ENCODE measurements around the gene SLC26A6.

Gene SLC26A6

DNA sequence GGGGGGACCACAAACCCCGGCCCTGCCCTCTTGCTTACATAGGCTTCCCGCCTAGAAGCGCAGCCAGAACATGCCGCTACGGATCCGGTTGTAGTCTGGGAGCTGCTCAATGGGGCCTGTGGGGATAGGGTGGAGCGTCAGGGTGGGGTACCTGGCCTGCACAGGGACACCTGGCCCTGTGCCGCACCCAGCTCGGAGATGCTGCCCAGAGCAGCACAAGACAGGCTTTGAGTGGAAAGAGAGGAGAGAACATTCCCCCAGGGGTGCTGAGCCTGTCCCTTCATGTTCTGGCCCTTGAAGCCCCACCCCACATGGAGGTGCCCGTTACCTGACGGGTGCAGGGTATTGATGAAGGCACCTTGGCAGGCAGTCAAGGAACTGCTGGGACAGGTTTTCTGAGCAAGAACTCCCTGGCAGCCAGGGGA lies 36.2 kb downstream of the SLC26A6 start:
- DNase-seq (ENCODE audit: low read depth, low spot score) = no peak

DNA sequence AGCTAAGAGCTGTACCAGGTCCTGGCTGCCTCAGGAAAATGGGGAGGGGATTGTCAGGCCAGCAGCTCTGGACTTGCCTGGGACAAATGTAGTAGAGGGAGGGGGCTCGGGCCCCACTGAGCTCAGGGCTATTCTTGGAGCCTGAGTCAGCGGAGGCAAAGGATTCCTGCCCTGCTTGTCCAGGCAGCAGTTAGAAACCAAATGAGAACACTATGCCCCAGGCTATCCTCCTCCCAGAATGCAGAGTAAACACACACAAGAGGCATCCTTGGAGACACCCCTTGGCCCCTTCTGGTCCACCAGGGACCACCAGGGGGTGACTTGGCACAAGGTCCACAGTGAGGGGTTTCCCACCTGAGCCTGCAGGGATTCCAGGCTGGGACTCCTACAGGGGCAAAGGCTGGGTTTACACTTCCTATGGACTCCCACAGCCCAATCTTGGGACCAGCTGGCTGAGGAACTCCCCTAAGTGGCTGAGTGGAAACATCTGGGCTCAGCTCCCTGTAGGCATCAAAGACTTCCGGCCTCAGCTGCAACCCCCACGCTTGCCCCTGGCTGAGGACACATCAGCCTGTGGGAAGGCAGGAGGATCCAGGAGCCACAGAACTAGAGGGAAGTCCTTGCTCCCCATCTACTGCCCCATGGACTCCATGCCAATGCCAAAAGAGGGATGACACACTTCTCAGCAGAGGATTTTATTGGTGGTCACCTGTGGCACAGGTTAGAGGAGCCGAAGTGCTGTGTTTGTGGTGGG lies 36.8 kb downstream of the SLC26A6 start:
- peak; percentile 98 for DNase-seq (ENCODE audit: low read depth, low spot score)

DNA sequence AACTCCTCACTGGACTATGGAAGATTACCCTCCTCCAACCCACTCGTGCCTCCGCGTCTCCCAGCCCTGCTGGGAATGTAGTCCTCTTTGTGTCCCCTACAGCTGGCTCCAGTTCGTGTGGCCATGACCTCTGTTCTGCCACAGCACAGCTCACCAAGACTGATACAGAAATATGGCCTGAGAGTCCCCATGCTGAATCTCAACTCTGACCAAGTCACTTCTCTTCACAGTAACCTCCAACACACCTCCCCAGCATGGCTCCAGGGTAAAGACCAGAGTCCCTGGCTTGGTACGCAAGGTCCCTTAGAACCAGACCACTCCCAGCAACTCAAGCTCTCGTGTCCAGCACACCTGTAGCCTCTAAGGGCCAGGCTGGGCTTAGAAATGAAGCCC lies 37.9 kb downstream of the SLC26A6 start:
- DNase-seq (ENCODE audit: low read depth, low spot score) = no peak

DNA sequence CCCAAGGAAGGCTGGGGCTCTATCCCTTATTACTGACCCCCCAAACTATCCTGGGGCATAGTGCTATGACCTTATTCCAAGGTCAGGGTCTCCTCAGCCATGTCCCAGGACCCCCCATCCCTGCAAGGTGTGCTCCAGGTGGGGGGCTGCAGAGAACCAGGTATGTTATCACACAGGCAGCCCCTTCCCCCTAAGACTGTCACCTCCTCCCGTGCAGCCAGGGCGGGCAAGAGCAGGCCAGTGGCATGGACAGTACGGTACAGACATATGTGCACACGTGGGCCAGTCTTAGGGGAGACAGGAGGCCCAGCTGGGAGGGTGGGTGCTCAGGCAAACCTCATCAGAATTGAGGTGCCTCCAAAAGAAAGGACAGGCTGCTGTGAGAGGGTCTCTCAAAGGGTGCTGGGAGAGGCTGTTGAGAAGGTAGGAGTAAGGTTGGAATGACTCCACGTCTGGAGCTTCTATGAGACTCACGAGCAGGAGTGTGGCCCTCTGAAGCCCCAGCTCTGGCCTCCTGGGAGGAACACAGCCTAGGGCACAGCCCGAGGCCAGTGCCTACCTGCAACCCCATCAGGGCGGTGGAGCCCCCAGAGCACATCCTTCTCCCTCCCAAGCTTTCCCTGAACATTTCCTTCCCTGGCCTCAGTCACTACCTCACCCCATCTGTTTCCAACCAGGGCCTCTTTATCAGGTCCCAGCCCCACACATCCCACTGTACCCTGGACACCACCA lies 38.4 kb downstream of the SLC26A6 start:
- DNase-seq (ENCODE audit: low read depth, low spot score) = no peak

DNA sequence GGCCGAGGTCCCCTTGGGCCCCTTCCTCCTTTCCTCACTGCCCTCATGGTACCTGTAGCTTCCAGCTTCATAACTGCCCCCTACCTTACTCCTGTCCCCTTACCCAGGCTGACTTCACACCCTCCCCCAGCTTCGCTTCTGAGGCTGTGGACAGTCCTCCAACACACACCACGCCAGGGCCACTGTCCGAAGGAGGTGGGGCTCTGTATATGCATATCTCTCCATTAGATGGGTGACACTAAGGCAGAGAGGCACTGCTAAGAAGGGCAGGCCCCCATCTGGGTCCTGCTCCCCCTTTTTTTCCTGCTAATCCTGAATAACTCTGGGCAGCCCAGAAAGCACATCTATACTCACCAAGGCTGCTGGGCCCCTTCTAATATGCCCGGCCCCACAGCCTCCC lies 39.1 kb downstream of the SLC26A6 start:
- no peak for DNase-seq (ENCODE audit: low read depth, low spot score)

DNA sequence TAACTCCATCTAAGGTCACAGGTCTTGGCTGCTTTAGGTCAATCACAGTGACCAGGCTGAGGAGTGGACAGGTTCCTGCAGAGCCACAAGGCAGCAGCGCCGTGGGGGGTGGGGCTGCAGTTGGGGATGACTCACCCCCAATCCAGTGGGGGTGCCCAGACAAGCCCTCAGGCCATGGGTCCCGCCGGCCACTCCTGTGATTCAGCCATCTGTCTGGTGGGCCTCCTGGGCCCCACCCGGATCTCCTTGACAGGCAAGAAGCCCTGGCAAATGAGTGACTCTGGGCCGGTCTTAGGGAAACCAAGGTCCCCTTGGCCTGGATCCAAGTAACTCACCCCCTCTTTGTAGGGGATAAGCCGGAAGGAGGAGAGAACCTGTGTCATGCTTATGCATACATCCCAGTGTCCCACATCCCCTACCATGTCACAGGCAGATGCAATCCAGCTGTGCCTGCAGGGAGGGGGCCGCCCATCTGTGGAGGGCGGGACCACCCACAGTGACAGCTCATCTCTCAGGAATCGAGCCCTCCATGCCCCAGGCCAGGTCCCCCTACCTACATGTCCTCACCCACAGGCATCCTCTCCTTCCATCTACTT lies 39.6 kb downstream of the SLC26A6 start:
- DNase-seq (ENCODE audit: low read depth, low spot score) = peak; percentile 84

DNA sequence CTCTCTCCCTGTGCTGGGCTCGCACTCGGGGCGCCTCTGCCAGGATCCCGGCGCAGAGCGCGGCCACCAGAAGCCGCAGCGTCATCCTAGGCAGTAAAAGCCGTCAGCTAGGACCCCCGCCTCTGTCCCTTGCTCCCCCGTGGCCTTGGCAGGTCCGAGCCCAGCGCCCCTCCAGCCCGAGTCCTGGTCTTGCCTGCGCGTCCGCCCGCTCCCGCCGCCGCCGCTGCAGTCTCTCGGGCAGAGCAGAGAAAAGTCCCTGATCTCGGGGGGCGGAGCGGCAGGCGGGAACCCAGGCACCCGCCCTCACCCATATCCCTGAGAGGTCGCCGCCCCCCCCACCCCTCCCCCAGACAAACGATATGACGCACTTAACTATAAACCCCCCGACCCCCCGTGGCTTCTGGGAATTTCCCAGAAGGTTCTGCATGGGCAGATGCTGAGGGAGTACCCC lies 40.2 kb downstream of the SLC26A6 start, which contains the start of gene COL7A1:
Gene COL7A1, minus strand, starts transcription at position 255 of the 451 bp plus-strand sequence. Its CDS starts 170 bp downstream, at position 85.
- DNase-seq (ENCODE audit: low read depth, low spot score) = no peak

DNA sequence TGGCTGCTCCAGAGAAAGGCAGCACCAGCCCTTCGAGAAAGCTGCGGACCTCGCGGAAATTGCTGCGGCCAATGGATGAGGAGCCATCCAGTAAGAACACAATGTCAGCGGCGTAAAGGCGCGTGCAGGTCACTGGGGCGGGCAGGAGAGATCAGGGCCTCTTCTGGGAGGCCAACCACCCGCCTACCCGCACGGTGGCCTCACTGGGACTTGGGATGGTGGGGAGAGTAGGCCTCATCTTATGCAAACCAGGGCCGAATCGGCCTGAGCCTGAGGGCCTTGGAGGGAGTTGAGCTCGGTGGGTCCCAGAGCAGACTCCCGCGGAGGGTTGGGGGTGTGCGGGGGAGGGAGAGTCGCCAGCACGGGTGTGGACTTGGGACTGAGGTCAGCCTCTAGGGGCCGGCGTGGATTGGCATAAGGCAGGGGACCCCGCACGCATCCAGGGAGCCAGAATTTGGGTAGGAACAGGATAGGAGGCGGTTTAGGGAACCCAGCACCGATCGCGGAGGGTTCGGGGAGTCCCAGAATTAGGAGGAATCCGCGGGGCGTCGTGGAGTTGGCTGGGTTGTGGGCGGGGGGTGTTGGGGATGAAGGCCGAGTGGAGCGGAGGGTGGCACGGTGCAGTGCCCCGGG lies 40.7 kb downstream of the SLC26A6 start:
- no peak for DNase-seq (ENCODE audit: low read depth, low spot score)

DNA sequence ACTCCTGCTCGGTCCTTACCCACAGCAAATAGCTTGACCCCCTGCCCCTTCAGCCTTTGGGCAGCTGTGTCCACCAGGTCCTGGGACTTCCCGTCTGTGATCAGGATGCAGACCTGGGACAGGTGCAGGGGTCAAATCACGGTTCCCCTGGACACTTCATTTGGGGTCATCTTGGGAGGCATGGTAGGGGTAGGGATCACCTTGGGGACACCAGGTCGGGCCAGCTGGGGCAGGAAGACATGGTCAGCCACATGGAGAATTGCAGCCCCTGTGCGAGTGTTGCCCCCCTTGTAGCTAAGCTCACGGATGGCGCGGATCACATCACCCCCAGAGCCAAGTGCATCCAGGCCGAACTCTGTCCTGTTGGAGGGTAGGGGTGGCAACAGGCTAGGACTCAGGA lies 41.9 kb downstream of the SLC26A6 start:
- no peak for DNase-seq (ENCODE audit: low read depth, low spot score)

DNA sequence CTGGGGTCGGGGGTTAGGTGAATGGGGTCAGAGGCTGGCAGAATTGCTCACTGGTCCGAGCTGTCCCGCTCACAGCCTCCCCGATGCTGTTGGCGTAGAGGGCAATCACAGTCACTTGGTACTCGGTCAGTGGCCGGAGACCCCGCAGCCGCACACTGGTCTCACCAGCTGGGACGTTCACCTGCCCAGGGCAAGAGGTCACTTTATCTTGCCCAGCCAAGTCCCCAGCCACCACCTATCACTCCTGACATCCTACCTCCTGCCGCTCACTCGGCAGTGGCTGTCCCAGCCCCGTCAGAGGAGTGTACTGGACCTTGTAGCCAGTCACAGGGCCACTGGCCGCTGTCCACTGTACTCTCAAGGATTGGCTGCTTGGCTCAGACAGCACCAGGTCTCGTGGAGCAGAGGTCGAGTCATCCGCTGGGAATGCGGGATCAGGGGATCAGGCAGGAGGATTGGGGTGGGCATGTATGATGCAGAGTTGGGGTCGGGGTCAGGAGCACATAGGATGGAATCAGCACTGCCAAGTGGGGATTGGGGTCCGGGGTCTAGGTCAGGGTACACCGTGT lies 42.7 kb downstream of the SLC26A6 start:
- DNase-seq (ENCODE audit: low read depth, low spot score) = no peak

DNA sequence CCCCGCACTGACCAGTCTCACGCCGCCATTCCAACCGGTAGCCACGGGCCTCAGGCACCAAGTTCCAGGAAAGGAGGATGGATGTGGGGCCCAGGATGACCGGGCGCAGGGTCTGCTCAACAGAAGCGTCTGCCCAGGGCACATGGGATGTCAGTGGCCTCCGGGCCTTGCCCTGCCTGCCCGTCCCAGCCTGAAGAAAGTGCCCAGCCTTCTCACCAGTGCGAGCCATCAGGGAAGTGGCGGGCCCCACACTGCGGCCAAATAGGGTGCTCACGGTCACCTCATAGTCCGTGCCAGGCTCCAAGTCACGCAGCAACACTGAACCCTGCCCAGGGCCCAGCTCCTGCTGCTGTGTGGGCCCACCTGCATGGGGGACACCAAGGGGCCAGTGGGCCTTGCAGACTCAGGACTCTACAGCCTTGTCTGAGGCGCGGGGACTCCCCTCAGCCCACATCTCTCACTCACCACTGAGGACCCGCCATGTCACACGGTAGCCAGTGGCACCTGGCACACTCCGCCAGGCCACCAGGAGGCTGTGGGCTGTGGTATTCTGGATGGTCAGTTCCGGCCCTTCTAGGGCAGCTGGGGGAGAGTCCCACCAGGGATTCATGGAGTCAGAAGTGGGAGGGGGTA lies 43.3 kb downstream of the SLC26A6 start:
- DNase-seq (ENCODE audit: low read depth, low spot score) = no peak

DNA sequence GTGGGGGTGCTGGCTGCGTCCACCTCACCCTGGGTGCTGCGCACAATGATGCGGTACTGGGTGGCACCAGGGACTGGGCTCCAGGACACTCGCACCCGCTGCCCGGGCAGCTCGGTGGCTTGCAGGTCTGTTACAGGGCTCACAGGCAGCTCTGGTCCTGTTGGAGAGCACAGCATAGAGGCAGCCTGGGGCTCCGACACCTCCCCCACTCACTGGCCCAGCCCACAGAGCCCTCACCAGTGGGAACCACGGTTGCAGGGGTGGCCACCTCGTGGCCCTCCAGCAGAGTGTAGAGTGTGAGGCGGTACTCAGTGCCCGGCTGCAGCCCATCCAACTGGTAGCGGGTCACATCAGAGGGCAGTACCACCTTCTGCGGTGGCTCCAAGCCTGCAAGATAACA lies 43.8 kb downstream of the SLC26A6 start:
- no peak for DNase-seq (ENCODE audit: low read depth, low spot score)

DNA sequence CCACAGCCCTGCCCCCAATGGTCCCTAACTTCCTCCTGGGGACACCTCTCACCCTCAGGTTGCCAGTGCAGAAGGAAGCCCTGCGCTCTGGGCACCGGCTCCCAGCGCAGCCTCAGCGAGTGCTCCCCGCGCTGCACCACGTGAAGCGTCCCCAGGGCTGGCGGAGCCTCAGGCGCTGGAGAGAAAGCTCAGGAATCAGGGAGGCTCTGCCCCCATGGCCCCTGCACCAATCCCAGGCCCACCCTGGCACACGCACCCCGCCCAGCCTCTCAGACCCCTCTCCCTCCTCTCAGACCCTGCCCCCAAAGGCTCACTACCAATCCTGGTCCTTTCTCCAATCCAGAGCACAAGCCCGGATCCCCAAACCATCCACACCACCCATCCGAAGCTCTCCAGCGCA lies 47.0 kb downstream of the SLC26A6 start:
- no peak for DNase-seq (ENCODE audit: low read depth, low spot score)

DNA sequence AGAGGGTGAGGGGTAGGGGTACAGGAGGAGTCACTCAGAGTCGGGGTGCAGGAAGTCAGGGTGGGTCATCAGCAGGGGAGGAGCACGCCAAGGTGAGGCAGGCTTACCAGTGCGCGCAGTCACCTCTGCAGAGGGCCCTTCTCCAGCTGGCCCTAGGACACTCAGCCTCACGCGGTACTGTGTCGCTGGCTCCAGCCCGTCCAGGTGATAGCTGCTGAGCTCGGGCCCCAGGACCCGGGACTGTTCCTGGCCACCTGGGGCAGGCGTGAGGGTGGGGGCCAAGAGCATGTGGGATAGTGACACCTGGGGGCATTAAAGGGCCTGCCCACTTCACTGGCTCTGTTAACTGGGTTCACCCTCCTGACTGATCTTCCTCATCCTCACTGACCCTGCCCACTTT lies 47.6 kb downstream of the SLC26A6 start:
- no peak for DNase-seq (ENCODE audit: low read depth, low spot score)

DNA sequence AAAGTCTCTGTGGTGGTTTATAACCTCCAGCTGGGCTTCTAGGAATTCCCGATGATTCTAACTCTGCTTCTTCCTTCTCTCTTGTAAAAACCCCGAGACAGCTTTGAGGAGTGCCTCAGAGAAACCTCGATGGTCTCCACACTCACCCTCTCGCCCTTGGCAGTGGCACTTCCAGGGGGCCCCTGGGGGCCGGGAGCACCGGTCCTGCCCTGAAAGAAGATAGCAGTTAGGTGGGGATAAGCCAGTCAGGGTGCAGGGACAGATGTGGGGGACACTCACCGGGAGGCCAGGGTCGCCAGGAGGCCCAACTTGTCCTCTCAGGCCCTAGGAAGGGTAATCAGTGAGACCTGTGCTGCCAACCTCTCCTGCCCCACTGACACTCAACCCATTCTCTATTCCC lies 49.9 kb downstream of the SLC26A6 start:
- DNase-seq (ENCODE audit: low read depth, low spot score) = no peak

DNA sequence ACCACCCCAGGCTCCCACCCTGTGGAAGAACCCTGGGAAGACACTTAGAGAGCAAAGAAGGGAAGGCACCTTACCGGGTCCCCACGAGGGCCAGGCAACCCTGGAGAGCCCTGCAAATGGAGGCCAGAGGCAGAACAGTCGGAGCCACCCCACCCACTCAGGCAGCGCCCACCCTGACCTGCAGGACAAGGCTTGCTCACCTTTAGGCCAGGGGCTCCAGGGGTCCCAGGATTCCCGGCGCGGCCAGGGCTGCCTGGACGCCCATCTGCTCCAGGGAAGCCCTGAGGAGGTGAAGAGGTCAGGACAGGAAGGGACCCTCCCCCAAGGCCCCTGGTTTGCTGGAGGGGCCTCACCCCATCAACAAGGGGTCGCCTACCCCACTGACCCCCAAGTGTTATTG lies 50.4 kb downstream of the SLC26A6 start:
- no peak for DNase-seq (ENCODE audit: low read depth, low spot score)

DNA sequence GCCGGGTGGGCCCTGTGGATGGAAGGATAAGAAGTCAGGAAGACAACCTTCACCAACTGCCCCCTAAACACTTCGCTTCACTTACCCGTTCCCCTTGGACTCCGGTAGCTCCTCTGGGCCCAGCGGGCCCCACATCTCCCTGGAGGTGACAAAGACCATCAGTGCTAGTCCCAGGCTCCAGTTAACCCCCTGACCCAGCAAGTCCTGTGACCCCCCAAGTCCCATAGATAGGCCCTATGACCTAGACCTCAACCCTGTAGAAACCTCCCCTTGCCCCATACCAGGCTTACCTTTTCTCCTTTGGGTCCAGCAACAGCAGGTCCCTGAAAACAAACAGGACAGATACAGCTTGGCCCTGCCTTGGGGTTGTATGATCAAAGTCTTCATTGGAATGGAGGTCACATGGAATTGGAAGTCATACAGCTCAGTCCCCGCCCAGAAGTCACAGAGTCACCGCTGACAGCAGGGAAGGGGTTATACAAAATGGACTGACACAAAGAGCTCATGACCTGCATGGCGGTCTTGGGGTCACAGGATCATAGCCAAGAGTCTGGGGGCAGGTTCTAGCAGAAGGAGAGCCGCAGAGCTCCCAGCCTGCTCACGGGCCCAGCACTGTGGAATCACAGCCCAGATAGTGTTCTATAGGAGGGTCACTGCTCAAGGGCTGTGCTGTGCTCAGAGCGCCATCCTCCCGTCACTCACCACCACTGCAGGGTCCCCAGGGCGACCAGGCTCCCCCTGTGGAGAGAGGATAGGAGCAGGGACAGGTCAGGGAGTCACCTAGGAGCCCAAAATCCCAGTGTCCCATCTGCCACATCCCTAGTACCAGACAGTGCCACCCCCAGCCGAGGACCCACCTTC lies 53.4 kb downstream of the SLC26A6 start:
- no peak for DNase-seq (ENCODE audit: low read depth, low spot score)

DNA sequence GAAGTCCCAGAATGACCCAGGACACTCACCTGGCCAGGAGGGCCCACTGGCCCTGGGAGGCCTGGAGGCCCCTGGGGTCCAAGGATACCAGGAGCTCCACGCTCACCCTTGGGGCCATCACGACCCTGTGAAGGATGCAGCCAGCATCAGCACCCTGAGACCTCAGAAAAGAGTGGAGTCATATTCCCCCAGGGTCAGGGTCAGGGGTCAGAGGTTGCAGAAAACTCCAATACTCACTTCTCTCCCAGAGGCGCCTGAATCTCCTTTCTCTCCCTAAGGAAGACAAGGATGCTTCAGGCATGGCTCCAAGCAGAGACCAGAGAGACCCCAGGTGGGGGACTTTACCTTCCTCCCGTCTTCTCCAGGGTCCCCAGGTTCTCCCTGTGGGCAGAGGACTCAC lies 58.6 kb downstream of the SLC26A6 start:
- no peak for DNase-seq (ENCODE audit: low read depth, low spot score)

Data from brain pericyte (primary cell).